Small intestine (tissue), 7 donors: ENCODE data around the gene ATP2C1. TPM values are rescaled to one million over a fixed set of nuclear protein-coding genes. Genes with fewer than 3 reads are reported as not detected.
A peak's percentile ranks its signal among the peaks of the same experiment; 100 is the strongest.

Source experiments
- DNase-seq, 2 donors: peaks; one replicate each; pipeline versions ENCODE4 v3.0.0 to v3.0.0-alpha.2; 2013
- FAIRE-seq: peaks from 2 replicates; lab custom pipeline; 2012; peaks lifted over from hg19 to GRCh38; lab: Jason Lieb, UNC
- H3K27ac ChIP-seq, 3 donors: one replicate each; pipeline ENCODE4 v1.5.1; 2013; ENCODE audit warnings: low read length in 2 of 3, mild to moderate bottlenecking in 2 of 3, control low read depth in 1 of 3, inconsistent platforms in 1 of 3, low read depth in 1 of 3, moderate library complexity in 1 of 3
- H3K27me3 ChIP-seq, 3 donors: one replicate each; pipeline ENCODE4 v1.6.1; 2013; ENCODE audit warnings: low read length in 3 of 3, inconsistent platforms in 1 of 3; ENCODE audit not compliant: control insufficient read depth in 3 of 3, insufficient read depth in 3 of 3
- H3K36me3 ChIP-seq, 3 donors: one replicate each; pipeline ENCODE4 v1.6.1; 2013; ENCODE audit warnings: low read length in 3 of 3, inconsistent platforms in 1 of 3, low read depth in 1 of 3, mild to moderate bottlenecking in 1 of 3, moderate library complexity in 1 of 3; ENCODE audit not compliant: control insufficient read depth in 3 of 3, insufficient read depth in 2 of 3
- H3K4me1 ChIP-seq, 3 donors: one replicate each; pipeline ENCODE4 v1.6.1; 2013; ENCODE audit warnings: low read length in 2 of 3, inconsistent platforms in 1 of 3, low read depth in 1 of 3, mild to moderate bottlenecking in 1 of 3, moderate library complexity in 1 of 3; ENCODE audit not compliant: control insufficient read depth in 3 of 3, insufficient read depth in 2 of 3
- H3K4me3 ChIP-seq, 3 donors: one replicate each; pipeline ENCODE4 v1.5.1; 2013; ENCODE audit warnings: low read length in 3 of 3, control low read depth in 1 of 3, inconsistent platforms in 1 of 3, low read depth in 1 of 3, mild to moderate bottlenecking in 1 of 3, moderate library complexity in 1 of 3
- H3K9me3 ChIP-seq, 2 donors: one replicate each; pipeline ENCODE4 v1.6.1; 2013; ENCODE audit warnings: low read depth in 1 of 2, low read length in 1 of 2; ENCODE audit not compliant: control insufficient read depth in 2 of 2, insufficient read depth in 1 of 2
- WGBS, 3 donors: extraction: QIAGEN DNeasy Blood & Tissue Kit; methylation state at CpG; one replicate each; pipeline ENCODE4 v1.1.7; 2013; 5-methylcytosine and 5-hydroxymethylcytosine counted together
- polyA plus RNA-seq, 4 donors: library from polyadenylated mRNA; stranded (reverse) in 3 of 4; unstranded in 1 of 4; fragments of 200-250 nt in 3 of 4; fragments of 120-200 nt in 1 of 4; gene quantifications; one replicate each; pipeline versions ENCODE4 v1.2.1 to v1.2.3, GENCODE V29; 2013
- donor health status: healthy with polysubstance abuse.
- donor health status: control.
- donor health status: control.
- donor health status: Bipolar disorder and iron deficiency.
- donor health status: healthy.

Gene ATP2C1
- polyA plus RNA-seq, 4 donors = 6.2 to 62.2 (median 31.4) TPM

DNA sequence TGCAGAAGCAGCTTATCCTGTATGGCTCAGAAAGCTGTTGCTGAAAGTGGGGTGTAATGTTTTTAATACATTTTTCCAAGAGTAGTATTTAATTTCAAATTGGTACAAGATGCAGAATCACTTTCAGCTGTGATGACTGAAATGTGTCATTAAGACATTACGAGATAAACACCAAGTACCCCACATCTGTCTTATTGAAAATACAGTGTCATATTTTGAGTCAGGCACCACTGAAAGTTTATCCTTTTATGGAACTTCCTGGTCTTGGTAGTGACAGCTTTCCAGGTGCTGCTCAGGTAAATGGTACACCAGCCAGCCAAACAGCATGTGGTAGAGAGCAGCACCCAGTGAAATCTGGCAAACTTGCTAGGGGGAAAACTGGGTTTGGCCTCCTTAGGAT lies 115.8 kb downstream of the ATP2C1 start:
- no peak for FAIRE-seq
- Histone ChIP-seq H3K36me3 (peaks cover 5 to 23% (median 8%) of the 10 kb centered on the region in 3 donors), H3K27ac (no peak overlapping the region), H3K9me3 (no peaks in the 10 kb centered on the region), H3K4me3 (no peak overlapping the region), H3K27me3 (no peaks in the 10 kb centered on the region), H3K4me1 (no peaks in the 10 kb centered on the region)
- 84 to 95% (median 87%) methylated on average over 1 of the region's 1 CpG for WGBS, 3 donors
- DNase-seq = no peak

DNA sequence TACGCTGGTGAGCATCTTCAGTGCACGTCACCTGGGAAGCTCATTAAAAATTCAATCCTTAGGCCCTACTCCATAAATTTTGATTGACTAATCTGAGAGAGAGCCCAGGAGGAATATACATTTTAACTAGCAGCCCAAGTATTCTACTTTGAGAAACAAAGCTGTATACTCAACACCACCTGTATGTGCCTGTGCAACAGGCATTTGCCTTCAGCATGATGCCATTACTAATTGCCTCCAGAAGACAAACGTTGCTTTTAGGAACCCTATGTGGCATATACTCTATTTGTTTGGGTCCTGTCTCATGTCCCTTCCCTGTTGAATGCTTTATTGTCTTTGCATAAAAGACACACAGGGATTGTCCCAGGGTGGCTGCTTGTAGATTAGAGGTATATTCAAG lies 125.1 kb downstream of the ATP2C1 start:
- peaks cover 5 to 17% (median 14%) of the 10 kb centered on the region in 3 donors for H3K4me1 ChIP-seq
- no peak overlapping the region for H3K4me3 ChIP-seq
- no peaks in the 10 kb centered on the region for H3K9me3 ChIP-seq
- 83 to 91% (median 89%) methylated on average over 3 of the region's 3 CpGs for WGBS, 3 donors
- H3K27me3 ChIP-seq = no peaks in the 10 kb centered on the region
- H3K27ac ChIP-seq = no peak overlapping the region
- FAIRE-seq (no peak), DNase-seq (no peak)
- H3K36me3 ChIP-seq = peaks cover 5 to 15% (median 8%) of the 10 kb centered on the region in 3 donors

DNA sequence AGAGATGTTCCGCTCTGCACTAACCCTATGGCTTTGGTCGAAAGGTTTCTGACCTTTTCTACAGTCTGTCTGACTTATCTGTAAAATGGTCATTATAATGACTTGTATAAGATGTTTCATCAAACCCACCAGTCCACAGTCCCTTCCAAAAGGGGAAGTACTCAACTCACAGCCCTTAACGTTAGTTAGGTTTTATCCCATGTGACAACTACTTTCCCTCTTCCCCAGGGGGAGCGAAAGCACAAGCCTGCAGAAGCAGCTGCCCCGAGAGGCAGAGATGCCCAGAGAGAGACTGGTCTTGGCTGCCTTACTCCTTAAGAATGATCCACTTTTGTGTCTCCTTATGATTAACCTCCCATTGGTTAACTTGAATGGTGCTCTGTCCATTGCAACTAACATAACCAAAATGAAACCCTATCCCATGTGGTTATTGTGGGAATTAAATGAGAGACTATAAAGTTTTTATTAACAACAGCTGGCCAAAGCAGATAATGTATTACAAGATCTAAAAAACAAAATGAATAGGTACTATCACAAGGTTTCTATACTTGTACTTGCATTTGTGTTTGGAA lies 126.3 kb downstream of the ATP2C1 start:
- Histone ChIP-seq H3K4me3 (no peak overlapping the region), H3K4me1 (peaks cover 5 to 18% (median 17%) of the 10 kb centered on the region in 3 donors), H3K27ac (no peak overlapping the region), H3K36me3 (peaks cover 2 to 13% (median 6%) of the 10 kb centered on the region in 3 donors), H3K27me3 (no peaks in the 10 kb centered on the region), H3K9me3 (no peaks in the 10 kb centered on the region)
- FAIRE-seq = no peak
- DNase-seq = no peak
- WGBS, 3 donors = 79 to 87% (median 86%) methylated on average over 5 of the region's 5 CpGs

DNA sequence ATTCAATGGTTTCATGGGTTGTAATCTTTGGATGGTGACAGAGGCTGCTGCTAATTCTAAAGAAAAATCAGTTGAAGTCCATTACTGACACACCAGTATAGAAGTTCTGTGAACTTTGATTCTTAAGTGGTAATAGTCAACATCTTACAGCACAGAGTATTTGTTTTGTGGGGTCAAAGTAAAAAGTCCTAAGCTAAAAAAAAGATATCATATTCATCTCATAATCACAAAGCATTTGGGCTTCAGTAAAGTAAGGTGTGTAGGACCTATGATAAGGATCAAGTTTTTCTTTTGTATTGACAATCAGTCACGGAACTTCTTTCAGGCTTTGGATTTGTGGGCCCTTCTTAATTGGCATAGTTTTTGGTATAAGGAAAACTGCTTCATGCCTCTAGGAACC lies 131.7 kb downstream of the ATP2C1 start:
- peak overlapping the region; percentile 45 to 95 (median 94) for H3K27ac ChIP-seq
- H3K4me3 ChIP-seq = peak overlapping the region in 2 of 3 donors; percentile 63 to 75
- peaks cover 0 to 5% (median 2%) of the 10 kb centered on the region in 3 donors for H3K36me3 ChIP-seq
- WGBS, 3 donors = 8 to 57% (median 44%) methylated on average over 1 of the region's 1 CpG
- H3K9me3 ChIP-seq = no peaks in the 10 kb centered on the region
- FAIRE-seq (peak; percentile 77), DNase-seq (peak; percentile 73)
- H3K4me1 ChIP-seq = peaks cover 5 to 21% (median 14%) of the 10 kb centered on the region in 3 donors
- no peaks in the 10 kb centered on the region for H3K27me3 ChIP-seq

DNA sequence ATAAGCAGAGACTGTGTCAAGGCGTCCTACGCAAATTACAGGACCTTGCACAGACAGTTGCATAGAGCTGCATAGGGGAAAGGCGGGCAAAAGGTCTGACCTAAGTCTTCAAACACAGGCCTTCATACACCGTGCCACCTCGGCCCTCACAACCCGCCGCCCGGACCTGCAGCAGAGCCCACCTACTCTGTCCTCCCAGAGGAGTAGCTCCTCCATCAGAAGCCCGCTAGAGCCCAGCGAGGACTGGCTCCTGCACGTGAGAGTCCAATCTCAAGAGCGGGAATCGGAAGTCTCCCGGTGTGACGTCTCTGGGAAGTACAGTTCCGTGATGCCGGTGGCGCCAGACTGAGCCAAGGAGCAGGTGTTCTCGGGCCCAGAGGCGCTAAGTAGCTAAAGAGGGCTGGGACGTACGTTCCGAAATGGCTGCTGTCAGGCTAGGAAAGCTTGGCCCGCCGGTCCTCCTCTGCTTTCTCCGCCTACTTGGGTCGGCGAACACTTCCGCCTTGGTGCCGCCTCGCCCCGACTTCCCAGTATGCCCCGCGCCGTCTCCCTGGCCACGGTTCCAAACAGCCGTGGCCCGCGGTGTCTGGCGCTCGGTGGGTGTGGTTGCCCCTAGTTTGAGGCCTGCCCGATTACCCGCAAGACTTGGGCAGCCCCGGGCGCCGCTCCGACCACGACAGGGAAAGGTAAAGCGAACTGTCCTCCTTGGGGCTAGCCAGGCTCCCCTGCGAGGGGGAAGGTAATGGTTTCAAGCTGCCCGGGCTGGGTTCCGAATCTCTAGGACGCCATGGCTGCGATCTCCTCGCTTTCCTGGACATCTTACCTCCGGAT lies 132.7 kb downstream of the ATP2C1 start, which contains the start of the genes ASTE1 and NEK11:
TSS of gene ASTE1 (minus strand) at position 505 of the 831 bp plus-strand sequence. CDS start 1,519 bp downstream, outside the sequence.
TSS of gene NEK11 (plus strand) at position 557 of the 831 bp plus-strand sequence. CDS start 2,832 bp downstream, outside the sequence.
- peak; percentile 89 to 96 for DNase-seq
- Histone ChIP-seq H3K27ac (peak within 1 kb of the TSS; percentile 94 to 100 (median 95)), H3K9me3 (no peaks in the 10 kb centered on the region), H3K4me3 (peak within 1 kb of the TSS; percentile 63 to 79 (median 75)), H3K4me1 (peaks cover 5 to 19% (median 14%) of the 10 kb centered on the region in 3 donors), H3K27me3 (no peaks in the 10 kb centered on the region), H3K36me3 (peaks cover 0 to 5% (median 2%) of the 10 kb centered on the region in 3 donors)
- FAIRE-seq = no peak
- 0 to 1% (median 0%) methylated on average over 52 to 56 of the region's 56 CpGs for WGBS, 3 donors

DNA sequence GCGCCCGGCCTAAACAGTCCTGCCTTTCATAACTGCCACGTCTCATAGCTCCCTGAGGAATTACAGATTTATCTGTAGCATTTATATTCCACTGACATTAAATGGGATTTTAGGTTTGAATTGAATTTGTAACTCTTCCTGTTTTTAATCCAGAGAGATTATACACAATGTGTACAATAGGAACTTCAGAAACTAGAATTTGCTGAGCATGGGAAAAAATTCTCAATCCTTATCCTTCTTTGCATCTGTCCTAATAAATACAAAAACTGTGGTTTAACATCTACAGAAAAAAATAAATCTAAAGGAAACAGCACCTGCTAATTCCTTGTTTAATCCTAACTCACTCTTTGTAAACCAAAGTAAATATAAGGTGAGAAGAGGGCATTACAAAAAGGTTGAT lies 135.0 kb downstream of the ATP2C1 start:
- Histone ChIP-seq H3K27ac (no peak overlapping the region), H3K4me1 (peaks cover 3 to 10% (median 6%) of the 10 kb centered on the region in 3 donors), H3K9me3 (no peaks in the 10 kb centered on the region), H3K27me3 (no peaks in the 10 kb centered on the region), H3K4me3 (no peak overlapping the region), H3K36me3 (no peaks in the 10 kb centered on the region)
- 90 to 92% (median 92%) methylated on average over 3 of the region's 3 CpGs for WGBS, 3 donors
- DNase-seq (no peak), FAIRE-seq (no peak)

DNA sequence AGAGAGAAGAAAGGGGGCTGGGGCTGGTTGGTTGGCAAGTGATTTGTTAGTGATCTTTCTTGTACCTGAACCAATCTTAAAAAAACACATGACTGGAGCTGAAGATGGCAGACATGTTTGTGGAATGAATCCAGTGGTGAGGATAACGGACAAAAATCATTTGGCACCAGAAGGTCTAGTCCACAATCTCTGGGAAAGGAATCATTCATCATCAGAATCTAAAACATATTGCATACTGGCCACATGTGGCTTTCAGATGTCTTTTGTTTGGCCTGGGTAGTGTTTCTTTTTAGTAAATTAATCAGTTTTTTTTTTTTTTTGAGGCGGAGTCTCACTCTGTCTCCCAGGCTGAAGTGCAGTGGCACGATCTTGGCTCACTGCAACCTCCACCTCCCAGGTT lies 137.8 kb downstream of the ATP2C1 start:
- H3K36me3 ChIP-seq = no peaks in the 10 kb centered on the region
- FAIRE-seq = no peak
- H3K4me3 ChIP-seq = no peak overlapping the region
- peaks cover 0 to 3% (median 0%) of the 10 kb centered on the region in 3 donors for H3K4me1 ChIP-seq
- 71 to 90% (median 79%) methylated on average over 3 of the region's 3 CpGs for WGBS, 3 donors
- no peak overlapping the region for H3K27ac ChIP-seq
- H3K9me3 ChIP-seq = no peaks in the 10 kb centered on the region
- DNase-seq = no peak
- no peaks in the 10 kb centered on the region for H3K27me3 ChIP-seq

DNA sequence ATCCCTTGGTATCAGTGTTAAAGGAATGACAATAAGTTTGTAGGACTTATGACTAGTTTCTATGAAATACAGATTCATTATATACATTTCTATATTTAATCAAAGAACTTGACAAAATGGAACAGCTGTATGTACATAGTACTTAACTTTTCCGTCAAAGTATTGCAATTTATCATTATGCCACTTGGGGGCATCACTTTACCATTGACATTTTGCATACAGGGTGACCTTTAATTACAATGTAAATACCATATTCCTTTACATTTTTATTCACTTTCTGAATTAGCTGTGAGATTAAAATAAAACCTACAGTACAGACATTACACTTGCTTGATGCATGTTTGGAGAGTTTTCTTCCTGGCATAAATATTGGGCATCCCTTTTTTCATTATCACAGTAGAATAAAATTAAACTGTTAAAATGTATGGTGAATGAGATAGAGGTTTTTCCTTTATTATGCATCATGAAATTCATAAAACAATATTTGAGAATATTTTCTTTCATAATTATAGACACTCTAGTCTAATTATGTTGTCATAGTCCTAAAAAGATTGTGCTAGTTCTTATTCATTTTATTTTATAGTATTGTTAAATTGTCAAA lies 139.7 kb downstream of the ATP2C1 start:
- Histone ChIP-seq H3K27me3 (no peaks in the 10 kb centered on the region), H3K4me3 (no peak overlapping the region), H3K9me3 (no peaks in the 10 kb centered on the region), H3K4me1 (no peaks in the 10 kb centered on the region), H3K27ac (no peak overlapping the region), H3K36me3 (no peaks in the 10 kb centered on the region)
- FAIRE-seq (peak; percentile 89), DNase-seq (peak; percentile 65 to 70)
- WGBS, 3 donors = 2 to 16% (median 3%) methylated on average over 1 of the region's 1 CpG
